Non-pigmented ciliary epithelial cell (primary cell): ENCODE results near the gene GAS1.

Source experiments
- DNase-seq: peaks from one replicate; pipeline ENCODE4 v3.0.0-alpha.2; 2010; ENCODE audit warnings: low read depth

Gene GAS1

DNA sequence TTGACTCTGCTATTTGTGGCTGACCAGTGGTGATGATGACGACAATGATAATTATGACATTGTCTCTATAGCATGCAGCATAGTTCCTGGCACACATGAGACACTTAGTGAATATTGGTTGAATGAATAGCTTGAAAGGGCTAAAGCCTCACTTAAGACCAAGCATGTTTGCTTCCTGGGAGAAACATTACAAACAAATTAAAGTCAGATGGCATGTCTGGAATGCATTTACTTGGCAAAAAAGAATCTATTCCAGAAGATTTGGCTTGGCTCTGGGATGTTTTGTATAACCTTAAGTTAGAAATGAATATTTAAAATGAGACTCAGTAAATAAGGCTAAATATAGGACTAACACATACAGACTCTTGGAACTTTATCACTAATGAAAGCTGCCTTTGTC is 21.6 kb downstream of the GAS1 start:
- no peak for DNase-seq

DNA sequence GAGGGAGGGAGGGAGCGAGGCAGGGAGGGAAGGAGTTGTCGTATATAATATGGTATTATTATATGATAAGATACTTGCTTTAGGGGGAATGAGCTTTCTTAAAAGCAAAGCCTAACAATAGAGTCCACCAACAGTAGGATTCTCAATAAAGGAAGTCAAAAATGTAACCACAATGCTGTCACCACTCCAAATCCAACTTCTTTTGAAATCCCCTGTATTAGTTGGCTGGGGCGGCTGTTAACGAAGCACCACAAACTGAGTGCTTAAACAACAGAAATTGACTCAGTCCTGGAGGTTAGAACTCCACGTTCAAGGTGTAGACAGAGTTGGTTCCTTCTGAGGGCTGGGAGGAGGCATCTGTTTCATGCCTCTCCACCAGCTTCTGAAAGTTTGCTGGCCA is 23.1 kb downstream of the GAS1 start:
- DNase-seq: no peak

DNA sequence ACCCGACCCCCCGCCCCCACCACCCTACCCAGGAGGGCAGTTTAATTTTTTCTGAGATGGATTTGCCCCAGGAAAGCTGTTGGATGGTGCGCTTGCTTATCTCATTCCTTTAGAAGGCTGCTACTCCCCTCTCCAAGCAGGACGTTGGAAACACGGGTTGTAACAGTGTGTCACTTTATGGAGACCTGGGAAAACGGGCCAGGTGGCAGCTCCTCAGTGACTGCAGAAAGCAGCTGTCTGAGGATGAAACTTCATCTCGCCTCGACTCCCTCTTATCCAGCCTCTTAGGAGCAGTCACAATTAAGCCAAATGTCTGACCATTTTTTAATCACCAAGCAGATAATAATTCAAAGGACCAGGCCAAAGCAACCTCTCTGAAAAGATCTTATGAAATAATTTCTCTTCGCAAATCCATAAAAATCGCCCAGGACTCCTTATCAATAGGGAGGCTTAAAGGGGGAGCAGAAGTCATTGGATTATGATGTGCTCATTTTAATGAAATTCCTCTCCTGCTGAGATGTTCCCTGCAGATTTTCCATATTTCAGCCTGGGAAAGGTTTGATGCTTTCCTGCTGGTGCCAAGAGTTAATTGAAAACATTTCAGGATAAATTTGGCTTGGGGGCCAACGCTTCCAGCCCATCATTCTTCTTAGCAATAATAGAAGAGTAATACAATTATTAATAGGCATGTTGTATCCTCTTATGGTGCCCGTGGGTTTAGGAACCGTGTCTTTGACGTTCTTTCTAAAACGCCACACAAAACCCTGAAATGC is 26.0 kb downstream of the GAS1 start:
- DNase-seq: no peak

DNA sequence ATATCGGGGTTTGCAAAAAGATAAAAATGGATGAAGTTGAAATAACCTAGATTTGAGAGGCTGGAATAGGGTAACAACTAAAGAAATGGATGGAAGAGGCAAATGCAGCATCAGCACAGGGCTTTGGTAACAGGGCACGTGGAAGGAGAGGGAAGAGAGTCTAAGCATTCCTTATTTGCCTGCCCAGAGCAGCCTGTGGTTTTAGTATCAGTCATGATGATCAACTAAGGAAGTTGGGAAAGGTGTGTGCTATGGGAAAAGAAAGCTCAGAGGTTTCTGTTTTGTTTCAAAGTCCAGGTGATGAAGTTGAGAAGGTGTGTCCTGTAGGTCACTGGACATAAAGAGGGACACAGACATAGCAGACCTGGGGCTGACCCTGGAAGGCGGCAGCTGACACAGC is 28.8 kb downstream of the GAS1 start:
- DNase-seq: no peak

DNA sequence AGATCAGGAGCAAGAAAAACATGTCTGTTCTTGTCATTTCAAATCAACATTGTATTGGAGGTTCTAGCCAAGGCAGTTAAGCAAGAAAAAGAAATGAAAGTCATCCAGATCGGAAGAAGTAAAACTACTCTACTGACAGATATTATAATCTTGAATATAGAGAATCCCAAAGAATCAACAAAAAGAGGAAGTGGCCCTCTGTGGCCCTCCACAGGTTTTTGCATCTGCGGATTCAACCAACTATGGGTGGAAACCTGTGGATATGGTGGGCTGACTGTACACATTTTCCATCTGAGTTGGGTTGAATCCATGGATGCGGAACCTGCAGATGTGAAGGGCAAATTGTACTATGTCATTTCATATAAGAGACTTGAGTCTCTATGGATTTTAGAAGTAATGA is 35.1 kb downstream of the GAS1 start:
- no peak for DNase-seq

DNA sequence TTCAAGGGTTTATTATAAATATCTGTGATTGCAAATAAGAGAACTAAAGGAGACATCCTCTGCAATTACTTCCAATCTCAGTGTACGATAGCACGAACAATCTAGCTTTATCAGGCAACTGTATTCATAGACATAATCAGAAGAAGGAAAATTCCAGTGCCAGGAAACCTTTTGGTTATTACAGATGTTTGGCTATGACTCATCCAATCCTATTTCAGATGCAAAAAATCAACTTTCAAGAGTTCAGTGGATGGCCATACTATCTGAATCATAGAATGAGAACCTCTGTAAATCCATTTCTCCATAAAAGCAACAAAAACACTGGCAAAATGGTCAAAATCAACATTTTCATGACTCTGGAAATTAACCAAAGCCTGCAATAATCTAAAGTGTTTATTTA is 37.9 kb downstream of the GAS1 start:
- peak; percentile 24 for DNase-seq

DNA sequence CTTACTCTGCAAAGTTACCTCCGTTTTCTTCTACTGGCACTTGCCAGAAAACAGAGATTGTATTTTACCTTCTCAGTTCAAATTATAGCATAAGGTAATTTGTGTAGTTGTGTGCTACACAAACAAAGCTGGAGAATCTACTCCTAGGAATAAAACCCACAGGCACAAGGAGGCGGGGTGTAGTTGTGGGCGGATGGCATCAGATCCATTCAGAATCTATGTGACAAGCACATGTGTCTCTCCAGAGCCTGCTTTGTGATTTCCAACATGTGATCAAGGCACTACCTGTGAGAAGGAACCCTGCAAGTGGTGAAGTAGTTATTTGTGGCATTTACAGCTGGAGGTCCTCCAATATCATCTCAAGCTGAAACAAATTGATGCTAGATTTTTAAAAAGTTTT is 39.0 kb downstream of the GAS1 start:
- DNase-seq: no peak

DNA sequence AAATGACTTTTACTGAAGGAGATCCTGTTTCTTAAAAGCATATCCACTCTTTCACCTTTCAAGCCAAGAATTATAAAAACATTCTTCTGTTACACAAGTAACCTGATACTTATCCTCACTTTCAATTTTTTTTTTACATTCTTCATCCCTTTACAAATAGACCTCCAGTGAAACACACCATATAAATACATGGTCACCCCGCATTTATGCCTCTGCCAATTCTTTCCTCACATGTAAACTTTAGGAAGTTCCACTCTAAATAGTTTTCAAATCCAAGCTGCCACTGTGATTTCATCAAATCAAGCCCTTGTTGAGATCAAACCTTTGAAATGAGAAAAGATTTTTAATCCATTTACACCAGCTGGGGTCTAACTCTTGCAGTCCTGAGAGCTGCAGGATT is 40.0 kb downstream of the GAS1 start:
- DNase-seq: no peak

DNA sequence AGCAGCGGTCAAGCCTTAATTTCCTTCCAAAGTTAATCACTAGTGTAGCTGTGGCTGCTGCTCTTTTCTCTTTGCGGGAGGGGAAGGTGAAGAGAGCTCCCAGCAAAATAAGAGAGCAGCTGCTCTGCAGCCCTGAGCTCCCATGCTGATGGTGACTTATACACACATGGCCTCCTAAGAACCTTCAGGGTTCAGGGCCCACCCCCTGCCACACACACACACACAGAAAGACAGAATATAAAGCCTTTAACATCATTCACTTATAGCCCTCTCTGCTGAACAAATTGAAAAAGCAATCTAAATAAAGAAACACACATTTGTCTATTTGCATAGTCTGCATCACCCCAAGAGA is 43.6 kb downstream of the GAS1 start:
- DNase-seq: no peak

DNA sequence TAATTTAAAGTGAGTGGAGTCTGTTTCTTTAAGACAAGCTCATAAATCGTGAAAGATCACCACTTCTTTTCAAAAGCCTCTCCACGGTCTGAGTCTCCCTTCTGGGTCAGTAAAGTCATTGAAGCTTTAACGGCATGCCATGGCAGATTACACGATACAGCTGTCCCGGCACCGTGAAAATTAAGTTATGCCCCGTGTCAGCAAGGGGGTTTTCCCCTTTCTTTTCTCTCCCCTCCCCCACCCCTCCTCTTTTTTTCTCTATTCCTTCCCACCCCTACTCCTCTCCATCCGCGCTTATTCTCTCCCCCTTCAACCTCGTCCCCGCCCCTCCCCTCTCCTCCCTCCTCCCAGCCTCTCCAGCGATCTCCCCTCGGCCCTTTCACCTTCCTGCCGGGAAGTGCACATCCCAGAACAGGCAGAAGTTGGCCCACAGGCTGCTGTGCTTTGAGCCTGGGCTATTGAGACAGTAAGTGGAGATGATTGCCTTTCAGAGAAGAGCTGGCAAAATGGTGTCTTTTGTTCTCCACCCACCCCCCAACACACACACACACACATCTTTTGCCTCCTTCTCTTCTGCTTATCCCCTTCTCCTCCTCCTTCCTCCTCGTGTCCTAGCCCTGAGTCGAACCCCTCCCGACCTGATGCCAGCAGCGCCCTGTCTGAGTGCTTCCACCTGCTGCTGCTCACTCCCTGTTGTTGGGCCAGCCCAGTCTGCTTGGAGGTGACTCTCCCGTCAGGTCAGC is 44.1 kb downstream of the GAS1 start:
- no peak for DNase-seq

DNA sequence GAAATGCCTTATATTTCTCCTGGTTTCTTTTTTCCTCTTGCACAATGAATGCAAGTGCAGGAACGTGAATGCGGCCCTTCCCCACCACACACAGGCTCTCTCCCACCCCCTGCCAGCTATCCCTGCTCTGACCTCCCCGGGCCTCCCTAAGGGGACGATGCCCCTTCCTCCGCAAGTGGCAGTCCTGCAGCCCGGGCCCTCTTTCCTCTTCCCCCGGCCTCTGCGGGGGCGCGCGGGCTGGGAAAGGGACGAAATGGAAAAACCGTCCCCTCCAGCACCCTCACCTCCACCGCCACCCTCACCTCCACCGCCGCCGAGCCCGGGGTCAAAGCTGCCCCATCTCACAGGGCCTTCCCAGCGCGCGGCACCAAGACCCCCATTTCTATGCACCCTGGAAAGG is 44.7 kb downstream of the GAS1 start:
- DNase-seq: no peak

DNA sequence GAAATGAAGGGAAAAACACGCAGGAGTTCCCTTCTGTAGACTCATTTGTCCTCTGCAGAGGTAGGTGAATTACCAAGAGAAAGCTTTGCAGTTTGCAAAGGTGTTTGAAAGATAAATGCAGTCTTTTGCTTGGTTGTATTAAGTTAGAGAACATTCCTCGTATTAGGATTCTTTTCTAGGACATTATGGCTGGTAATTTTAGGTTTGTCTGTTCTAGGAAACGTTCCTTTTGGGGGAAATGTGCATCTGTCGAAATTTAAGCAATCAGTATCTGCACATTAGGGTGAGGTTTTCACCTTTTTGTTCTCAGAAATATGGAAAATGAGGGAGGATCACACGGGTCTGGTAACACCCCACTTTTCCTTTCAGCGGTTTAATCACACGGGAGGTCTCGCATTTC is 45.1 kb downstream of the GAS1 start:
- no peak for DNase-seq

DNA sequence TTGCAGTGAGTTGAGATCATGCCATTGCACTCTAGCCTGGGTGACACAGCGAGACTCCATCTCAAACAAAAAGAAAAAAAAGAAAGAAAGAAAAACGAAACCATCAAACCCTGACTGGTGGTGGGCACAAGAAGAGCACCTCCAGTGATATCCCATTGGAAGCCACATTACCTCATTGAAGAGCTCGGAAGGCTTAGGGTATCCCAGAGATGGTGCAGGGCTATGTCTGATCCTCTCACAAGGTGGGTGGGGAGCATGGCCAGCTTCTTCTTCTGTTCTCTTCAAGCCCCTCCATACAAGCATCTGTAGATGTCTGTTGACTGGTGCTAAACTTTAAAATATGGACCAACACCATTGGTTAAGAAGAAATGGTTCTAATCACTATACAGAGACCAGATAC is 45.8 kb downstream of the GAS1 start:
- DNase-seq: no peak
